ENCODE measurements around the gene ABCA13.

Gene ABCA13

DNA sequence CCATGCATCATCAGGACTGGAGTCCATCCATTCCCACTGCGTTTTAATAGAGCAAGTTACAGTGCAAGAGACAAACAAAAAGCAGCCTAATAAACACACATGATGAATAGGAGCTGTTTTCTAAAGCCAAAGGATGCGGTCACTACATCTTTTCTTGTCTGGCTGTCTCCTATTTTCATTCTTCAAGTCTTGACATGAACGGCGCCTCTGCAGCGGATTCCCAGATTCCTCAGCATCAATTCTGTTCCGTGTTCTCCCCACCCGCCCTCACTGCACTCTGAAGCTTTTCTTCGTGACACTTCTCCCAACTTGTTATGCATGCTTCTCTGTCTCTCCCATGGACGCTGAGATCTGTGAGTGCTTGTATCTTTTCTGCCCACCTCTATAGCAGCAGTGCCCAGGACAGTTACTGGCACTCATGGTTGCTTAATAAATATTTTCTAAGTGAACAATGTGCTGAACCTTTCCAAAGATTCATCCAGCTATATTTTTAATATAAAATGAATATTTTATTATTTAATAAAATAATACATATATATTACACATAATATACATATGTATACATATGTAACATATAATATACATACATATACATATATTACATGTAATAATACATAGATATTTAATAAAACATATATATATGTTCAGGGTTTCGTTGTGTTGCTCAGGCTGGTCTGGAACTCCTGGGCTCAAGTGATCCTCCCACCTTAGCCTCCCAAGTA, 242.9 kb downstream of the ABCA13 start:
- TF ChIP-seq, protein P1, sequence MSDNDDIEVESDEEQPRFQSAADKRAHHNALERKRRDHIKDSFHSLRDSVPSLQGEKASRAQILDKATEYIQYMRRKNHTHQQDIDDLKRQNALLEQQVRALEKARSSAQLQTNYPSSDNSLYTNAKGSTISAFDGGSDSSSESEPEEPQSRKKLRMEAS (IDR thresholded peaks at IDR 0.05): no peak
- no peak for TF ChIP-seq YY1 (IDR thresholded peaks at IDR 0.05; ENCODE audit: low read depth)
- no peak for TF ChIP-seq TEAD4 (IDR thresholded peaks at IDR 0.05)
- TF ChIP-seq REST (IDR thresholded peaks at IDR 0.05; ENCODE audit: low read depth): no peak
- no peak for TF ChIP-seq CEBPB (IDR thresholded peaks at IDR 0.05)
- no peak for TF ChIP-seq TCF12 (IDR thresholded peaks at IDR 0.05; ENCODE audit: low read depth)
- no peak for TF ChIP-seq EP300 (IDR thresholded peaks at IDR 0.05; ENCODE audit: borderline replicate concordance)
- no peak for TF ChIP-seq FOXM1 (IDR thresholded peaks at IDR 0.05; ENCODE audit: borderline replicate concordance, low read depth)
- TF ChIP-seq ZBTB7A (IDR thresholded peaks at IDR 0.05; ENCODE audit: low read depth): no peak
- TF ChIP-seq, protein P2, sequence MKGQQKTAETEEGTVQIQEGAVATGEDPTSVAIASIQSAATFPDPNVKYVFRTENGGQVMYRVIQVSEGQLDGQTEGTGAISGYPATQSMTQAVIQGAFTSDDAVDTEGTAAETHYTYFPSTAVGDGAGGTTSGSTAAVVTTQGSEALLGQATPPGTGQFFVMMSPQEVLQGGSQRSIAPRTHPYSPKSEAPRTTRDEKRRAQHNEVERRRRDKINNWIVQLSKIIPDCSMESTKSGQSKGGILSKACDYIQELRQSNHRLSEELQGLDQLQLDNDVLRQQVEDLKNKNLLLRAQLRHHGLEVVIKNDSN (IDR thresholded peaks at IDR 0.05): no peak
- no peak for TF ChIP-seq NFIC (IDR thresholded peaks at IDR 0.05)
- TF ChIP-seq RAD21 (IDR thresholded peaks at IDR 0.05; ENCODE audit: low read depth): no peak
- no peak for TF ChIP-seq TAF1 (IDR thresholded peaks at IDR 0.05; ENCODE audit: low read depth)
- no peak for TF ChIP-seq EGR1 (IDR thresholded peaks at IDR 0.05)
- no peak for TF ChIP-seq CREB1 (IDR thresholded peaks at IDR 0.05; ENCODE audit: low read depth)

DNA sequence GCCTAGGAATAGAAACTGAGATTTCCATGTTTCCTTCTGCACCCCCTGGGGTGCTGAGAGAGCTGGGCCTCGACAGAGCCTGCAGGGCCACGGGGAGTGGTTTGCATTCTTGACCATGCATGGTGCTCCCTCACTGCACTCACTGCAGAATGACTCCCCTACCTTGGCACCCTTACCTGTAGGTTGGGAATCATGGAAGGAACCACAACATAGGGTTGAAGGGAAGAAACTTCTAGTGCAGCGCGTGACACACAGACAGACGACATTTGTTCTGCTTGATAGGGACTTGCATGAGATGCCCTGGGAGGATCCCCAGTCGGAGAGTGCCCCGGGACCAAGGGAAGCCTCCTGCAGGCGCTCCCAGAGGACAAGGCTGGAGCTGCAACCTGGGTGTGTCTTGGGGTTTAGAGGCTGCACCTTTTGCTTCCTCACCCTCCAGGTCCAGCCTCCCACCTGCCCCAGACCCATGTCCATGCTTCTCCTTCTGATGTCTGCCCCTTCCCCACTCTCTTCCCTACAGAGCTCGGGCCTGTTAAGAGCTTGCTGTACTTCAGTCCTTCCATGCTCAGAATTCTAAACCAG, 245.2 kb downstream of the ABCA13 start:
- TF ChIP-seq ZBTB7A (IDR thresholded peaks at IDR 0.05; ENCODE audit: low read depth) (no peak), RAD21 (IDR thresholded peaks at IDR 0.05; ENCODE audit: low read depth) (no peak), FOXM1 (IDR thresholded peaks at IDR 0.05; ENCODE audit: borderline replicate concordance, low read depth) (no peak), EGR1 (IDR thresholded peaks at IDR 0.05) (no peak), TAF1 (IDR thresholded peaks at IDR 0.05; ENCODE audit: low read depth) (no peak), CREB1 (IDR thresholded peaks at IDR 0.05; ENCODE audit: low read depth) (no peak), TEAD4 (IDR thresholded peaks at IDR 0.05) (no peak), REST (IDR thresholded peaks at IDR 0.05; ENCODE audit: low read depth) (no peak), CEBPB (IDR thresholded peaks at IDR 0.05) (no peak)
- TF ChIP-seq, protein P1 (IDR thresholded peaks at IDR 0.05): no peak

DNA sequence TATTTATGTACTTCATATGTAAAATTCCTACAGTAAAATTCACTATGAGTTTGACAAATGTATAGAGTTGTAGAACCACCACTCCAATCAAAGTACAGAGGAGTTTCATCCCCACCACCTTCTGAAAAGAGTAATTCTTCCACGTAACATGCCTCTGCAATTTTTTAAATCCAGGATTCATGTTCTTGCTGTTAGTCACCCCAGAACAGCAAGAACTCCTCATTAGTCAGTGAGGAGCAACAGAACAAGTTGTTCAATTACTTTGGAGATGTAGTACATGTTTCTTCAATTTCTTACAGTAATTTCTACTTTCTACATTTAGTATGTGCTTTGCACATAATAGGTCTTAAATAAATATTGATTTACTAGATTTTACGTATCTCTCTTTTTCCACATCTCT, 248.1 kb downstream of the ABCA13 start:
- TF ChIP-seq CREB1 (IDR thresholded peaks at IDR 0.05; ENCODE audit: low read depth): no peak
- no peak for TF ChIP-seq TCF12 (IDR thresholded peaks at IDR 0.05; ENCODE audit: low read depth)
- no peak for TF ChIP-seq FOXM1 (IDR thresholded peaks at IDR 0.05; ENCODE audit: borderline replicate concordance, low read depth)
- no peak for TF ChIP-seq NFIC (IDR thresholded peaks at IDR 0.05)
- no peak for TF ChIP-seq CEBPB (IDR thresholded peaks at IDR 0.05)
- TF ChIP-seq ZBTB7A (IDR thresholded peaks at IDR 0.05; ENCODE audit: low read depth): no peak
- no peak for TF ChIP-seq REST (IDR thresholded peaks at IDR 0.05; ENCODE audit: low read depth)
- no peak for TF ChIP-seq TAF1 (IDR thresholded peaks at IDR 0.05; ENCODE audit: low read depth)
- TF ChIP-seq RAD21 (IDR thresholded peaks at IDR 0.05; ENCODE audit: low read depth): no peak
- TF ChIP-seq YY1 (IDR thresholded peaks at IDR 0.05; ENCODE audit: low read depth): no peak
- TF ChIP-seq TEAD4 (IDR thresholded peaks at IDR 0.05): no peak
- TF ChIP-seq EGR1 (IDR thresholded peaks at IDR 0.05): no peak
- TF ChIP-seq, protein P2 (IDR thresholded peaks at IDR 0.05): no peak
- no peak for TF ChIP-seq EP300 (IDR thresholded peaks at IDR 0.05; ENCODE audit: borderline replicate concordance)
- TF ChIP-seq, protein P1 (IDR thresholded peaks at IDR 0.05): no peak

Measured in Ishikawa (cell line).